ENCODE results near the gene AOPEP.

DNA sequence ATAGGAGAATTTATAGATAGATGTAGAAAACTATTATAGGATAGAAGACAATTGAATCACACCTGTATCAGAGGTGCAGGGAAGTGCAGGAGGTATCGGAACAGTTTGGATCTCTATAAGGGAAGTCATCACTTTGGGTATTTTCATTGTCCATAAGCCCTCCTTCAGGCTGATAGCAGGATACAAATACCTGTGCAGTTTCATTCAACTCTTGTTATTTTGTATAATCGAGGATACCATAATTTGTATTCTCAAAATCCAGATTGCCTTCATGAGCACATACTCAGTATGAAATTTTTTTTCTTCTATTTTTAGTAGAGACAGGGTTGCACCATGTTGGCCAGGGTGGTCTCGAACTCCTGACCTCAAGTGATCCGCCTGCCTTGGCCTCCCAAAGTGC lies 289.1 kb downstream of the AOPEP start:
- TF ChIP-seq, protein P1, sequence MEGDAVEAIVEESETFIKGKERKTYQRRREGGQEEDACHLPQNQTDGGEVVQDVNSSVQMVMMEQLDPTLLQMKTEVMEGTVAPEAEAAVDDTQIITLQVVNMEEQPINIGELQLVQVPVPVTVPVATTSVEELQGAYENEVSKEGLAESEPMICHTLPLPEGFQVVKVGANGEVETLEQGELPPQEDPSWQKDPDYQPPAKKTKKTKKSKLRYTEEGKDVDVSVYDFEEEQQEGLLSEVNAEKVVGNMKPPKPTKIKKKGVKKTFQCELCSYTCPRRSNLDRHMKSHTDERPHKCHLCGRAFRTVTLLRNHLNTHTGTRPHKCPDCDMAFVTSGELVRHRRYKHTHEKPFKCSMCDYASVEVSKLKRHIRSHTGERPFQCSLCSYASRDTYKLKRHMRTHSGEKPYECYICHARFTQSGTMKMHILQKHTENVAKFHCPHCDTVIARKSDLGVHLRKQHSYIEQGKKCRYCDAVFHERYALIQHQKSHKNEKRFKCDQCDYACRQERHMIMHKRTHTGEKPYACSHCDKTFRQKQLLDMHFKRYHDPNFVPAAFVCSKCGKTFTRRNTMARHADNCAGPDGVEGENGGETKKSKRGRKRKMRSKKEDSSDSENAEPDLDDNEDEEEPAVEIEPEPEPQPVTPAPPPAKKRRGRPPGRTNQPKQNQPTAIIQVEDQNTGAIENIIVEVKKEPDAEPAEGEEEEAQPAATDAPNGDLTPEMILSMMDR (IDR thresholded peaks at IDR 0.05; ENCODE audit: poor library complexity, severe bottlenecking), result no peak
- TF ChIP-seq EP300 (conservative IDR thresholded peaks at IDR 0.05; ENCODE audit: poor library complexity, severe bottlenecking) (no peak), POLR2AphosphoS5 (IDR thresholded peaks at IDR 0.05) (no peak), EZH2 (IDR thresholded peaks at IDR 0.05; ENCODE audit: borderline replicate concordance, insufficient read depth, low read length, poor library complexity, severe bottlenecking) (no peak), RAD21 (conservative IDR thresholded peaks at IDR 0.05) (no peak), TAF1 (IDR thresholded peaks at IDR 0.05; ENCODE audit: low read depth) (no peak)
- TF ChIP-seq, protein P2, sequence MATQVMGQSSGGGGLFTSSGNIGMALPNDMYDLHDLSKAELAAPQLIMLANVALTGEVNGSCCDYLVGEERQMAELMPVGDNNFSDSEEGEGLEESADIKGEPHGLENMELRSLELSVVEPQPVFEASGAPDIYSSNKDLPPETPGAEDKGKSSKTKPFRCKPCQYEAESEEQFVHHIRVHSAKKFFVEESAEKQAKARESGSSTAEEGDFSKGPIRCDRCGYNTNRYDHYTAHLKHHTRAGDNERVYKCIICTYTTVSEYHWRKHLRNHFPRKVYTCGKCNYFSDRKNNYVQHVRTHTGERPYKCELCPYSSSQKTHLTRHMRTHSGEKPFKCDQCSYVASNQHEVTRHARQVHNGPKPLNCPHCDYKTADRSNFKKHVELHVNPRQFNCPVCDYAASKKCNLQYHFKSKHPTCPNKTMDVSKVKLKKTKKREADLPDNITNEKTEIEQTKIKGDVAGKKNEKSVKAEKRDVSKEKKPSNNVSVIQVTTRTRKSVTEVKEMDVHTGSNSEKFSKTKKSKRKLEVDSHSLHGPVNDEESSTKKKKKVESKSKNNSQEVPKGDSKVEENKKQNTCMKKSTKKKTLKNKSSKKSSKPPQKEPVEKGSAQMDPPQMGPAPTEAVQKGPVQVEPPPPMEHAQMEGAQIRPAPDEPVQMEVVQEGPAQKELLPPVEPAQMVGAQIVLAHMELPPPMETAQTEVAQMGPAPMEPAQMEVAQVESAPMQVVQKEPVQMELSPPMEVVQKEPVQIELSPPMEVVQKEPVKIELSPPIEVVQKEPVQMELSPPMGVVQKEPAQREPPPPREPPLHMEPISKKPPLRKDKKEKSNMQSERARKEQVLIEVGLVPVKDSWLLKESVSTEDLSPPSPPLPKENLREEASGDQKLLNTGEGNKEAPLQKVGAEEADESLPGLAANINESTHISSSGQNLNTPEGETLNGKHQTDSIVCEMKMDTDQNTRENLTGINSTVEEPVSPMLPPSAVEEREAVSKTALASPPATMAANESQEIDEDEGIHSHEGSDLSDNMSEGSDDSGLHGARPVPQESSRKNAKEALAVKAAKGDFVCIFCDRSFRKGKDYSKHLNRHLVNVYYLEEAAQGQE (IDR thresholded peaks at IDR 0.05; ENCODE audit: borderline replicate concordance), result no peak
